Gastrocnemius medialis (tissue), 4 donors: ENCODE results near the gene HOXC11.

ENCODE experiments used
- CTCF ChIP-seq, 5 experiments: fragments of 450-650 bp in 3 of 5; fragments of 200-600 bp in 2 of 5; sonication (generic) in 2 of 5; IDR thresholded peaks in 4 of 5; conservative IDR thresholded peaks in 1 of 5; 1 replicate in 4 of 5; 2 replicates in 1 of 5; pipeline ENCODE4 v1.5.1; 2016 to 2019; ENCODE audit warnings: antibody characterized with exemption in 5 of 5, mild to moderate bottlenecking in 3 of 5, moderate library complexity in 3 of 5
- POLR2A ChIP-seq, 2 donors: fragments of 450-650 bp; IDR thresholded peaks; one replicate each; pipeline ENCODE4 v1.6.1; 2017; ENCODE audit warnings: antibody characterized with exemption in 2 of 2, mild to moderate bottlenecking in 2 of 2, moderate library complexity in 2 of 2

- TF ChIP-seq CTCF (IDR thresholded peaks at IDR 0.05 in 4 of 5, conservative IDR thresholded peaks at IDR 0.05 in 1 of 5) (no peak), POLR2A (IDR thresholded peaks at IDR 0.05) (no peak)
These were observed 6.9 kb upstream of the HOXC11 start for GRCh38 chr12:53966085-53966384.
